ENCODE data around the gene DDX59.
A peak's percentile ranks its signal among the peaks of the same experiment; 100 is the strongest.

Gene DDX59

DNA sequence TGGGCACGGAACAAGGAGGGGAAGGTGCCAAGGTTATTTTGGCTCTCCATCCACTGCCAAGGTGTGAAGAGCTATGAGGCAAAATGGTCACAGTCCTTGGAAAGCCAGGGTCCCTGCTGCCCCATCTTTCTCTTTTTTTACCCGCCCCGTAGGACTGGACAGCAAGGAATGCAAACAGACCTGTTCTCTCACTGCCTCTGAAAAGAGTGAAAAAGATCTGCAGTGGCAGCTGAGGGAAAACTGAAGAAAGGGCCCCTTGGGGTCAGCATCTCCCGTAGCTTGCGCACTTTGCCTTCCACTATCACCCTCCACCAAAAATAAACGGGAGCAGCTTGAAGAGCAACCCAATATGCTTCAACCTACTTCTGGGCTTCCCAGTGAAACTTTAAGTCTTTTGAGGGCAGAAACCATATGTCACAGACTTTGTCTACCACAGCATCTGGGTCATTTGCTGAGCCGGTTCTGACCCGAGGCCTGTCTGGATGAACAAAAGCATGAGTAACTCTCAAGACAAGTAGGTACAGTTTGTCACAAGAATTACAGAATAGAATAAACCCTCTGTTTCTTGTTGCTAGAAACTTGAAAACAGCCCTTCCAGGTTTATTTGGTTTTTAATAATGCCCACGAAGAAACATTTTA lies 39.7 kb downstream of the DDX59 start:
- DNase-seq (ENCODE audit: low read depth) = no peak

GRCh38 chr1:200628223-200628881 lies 41.4 kb downstream of the DDX59 start:
- DNase-seq (ENCODE audit: low read depth) = no peak

DNA sequence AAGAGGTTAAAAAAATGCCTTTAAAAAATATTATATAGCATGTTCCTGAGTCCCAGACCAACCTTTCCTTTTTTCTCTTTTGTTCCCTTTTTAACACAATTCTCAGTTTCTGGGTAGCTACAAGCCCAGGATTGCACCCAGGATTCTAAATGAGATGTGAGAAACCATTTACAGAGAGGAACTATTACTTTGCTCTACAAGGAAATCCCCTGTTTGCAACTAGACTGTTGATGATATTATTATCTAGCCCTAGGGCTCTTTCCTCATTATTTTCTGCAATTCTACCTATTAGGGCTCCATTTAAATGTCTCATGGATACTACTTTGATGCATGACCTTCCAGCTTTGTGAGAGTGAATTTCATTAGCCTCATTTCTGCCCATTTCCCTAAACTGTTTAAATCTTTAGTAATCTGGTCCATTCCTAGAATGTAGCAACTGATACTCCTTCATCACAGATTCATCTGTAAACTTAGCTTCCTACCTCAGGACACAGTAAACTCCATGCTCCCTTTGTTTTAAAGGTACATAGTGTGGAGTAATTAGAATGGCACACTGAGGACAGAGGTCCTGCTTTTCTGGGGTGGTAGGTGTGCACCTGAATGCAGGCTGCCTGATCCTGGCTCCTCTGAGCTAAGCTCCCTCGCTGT lies 42.0 kb downstream of the DDX59 start:
- DNase-seq (ENCODE audit: low read depth) = no peak

DNA sequence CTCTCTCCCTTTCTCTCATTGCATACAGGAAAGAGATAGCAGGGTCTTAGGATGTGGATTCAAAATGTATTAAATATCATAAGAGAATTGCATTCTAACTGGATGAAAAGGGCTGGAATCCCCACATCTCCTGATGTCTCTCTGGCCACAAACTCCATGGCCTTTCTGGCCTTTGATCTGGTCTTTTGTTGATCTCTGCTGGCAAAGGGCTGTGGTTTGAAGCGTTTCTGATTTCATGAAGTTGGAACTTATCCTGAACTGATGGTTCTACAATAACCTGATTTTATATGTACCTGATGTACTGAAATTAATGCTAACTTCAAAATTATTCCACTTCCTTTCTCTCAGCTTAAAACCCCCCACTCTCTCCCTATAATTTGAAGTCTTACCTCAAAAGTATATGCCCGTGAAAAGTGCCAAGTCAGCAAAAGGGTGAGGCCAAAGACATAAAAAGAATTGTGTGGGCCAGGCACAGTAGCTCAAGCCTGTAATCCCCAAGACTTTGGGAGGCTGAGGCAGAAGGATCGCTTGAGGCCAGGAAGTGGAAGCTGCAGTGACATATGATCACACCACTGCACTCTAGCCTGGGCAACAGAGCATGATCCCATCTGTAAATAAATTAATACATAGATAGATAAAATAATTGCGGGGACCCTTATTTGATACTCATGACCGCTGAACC lies 42.7 kb downstream of the DDX59 start:
- no peak for DNase-seq (ENCODE audit: low read depth)

GRCh38 chr1:200625381-200625824 lies 44.3 kb downstream of the DDX59 start:
- peak; percentile 56 for DNase-seq (ENCODE audit: low read depth)

- peak; percentile 6 for DNase-seq (ENCODE audit: low read depth)
Measured at GRCh38 chr1:200624679-200625335, 44.9 kb downstream of the DDX59 start.

GRCh38 chr1:200620273-200621131 lies 49.2 kb downstream of the DDX59 start, which contains the start of gene KIF14:
KIF14 (minus strand) TSS chr1:200620751; CDS start chr1:200618723, 2,028 bp downstream.
- peak; percentile 96 for DNase-seq (ENCODE audit: low read depth)

DNA sequence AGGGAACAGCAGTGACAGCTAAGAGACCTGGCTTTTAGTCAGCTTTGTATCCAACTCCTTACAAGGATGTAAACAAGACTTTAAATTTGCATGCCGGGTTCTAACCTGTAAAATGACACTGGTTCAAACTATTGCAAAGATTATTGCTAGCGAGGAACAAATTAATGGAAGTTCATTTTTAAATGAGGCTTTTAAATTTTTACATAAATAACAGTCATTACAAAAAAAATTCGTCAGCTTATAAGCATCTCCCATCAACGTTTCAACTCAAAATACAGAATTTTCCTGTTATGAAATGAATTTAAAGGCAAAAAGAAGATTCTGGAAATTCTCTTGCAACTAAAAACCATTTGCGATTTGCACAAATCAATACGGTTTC lies 49.8 kb downstream of the DDX59 start:
- peak; percentile 11 for DNase-seq (ENCODE audit: low read depth)

DNA sequence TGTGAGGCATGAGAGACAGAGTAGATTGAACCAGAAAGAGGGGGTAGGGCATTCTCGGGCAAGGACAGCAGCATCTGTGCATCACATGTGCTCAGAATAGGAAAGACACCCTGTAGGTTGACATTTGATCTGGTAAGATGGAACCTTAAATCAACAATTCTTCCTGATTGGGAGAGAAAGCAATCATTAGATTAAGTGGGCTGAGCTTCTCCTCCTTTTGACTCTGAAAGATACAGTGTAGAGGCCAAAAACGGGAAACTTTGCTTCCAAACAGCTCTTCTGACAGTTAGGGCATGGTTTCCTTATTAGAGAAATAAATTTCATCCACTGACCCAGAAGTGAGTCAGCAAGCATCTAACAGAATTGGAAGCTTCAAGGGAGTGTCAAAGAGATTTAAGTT lies 58.9 kb downstream of the DDX59 start:
- no peak for DNase-seq (ENCODE audit: low read depth)

GRCh38 chr1:200602632-200603031 lies 67.1 kb downstream of the DDX59 start:
- no peak for DNase-seq (ENCODE audit: low read depth)
